Smooth muscle cell (in vitro differentiated cells): Measurements from ENCODE around the gene ZNF653. TPM values are rescaled to one million over a fixed set of nuclear protein-coding genes. Genes with fewer than 3 reads are reported as not detected.
A peak's percentile ranks its signal among the peaks of the same experiment; 100 is the strongest.

ENCODE experiments used
- DNase-seq: peaks from one replicate; lab custom pipeline; 2025; ENCODE audit not compliant: unreplicated experiment; lab: John Stamatoyannopoulos, UW
- H2AFZ ChIP-seq: fragments of 200-600 bp; sonication (generic); 2 replicates; pipeline ENCODE4 v1.6.0; 2016; ENCODE audit warnings: antibody characterized with exemption, low read depth, mild to moderate bottlenecking
- H3F3A ChIP-seq: fragments of 200-600 bp; sonication (generic); 2 replicates; pipeline ENCODE4 v1.6.0; 2017; ENCODE audit warnings: antibody characterized with exemption, low read depth
- H3K27ac ChIP-seq: fragments of 200-600 bp; sonication (generic); 2 replicates; pipeline ENCODE4 v1.5.1; 2016; ENCODE audit warnings: low read depth, mild to moderate bottlenecking
- H3K27me3 ChIP-seq: fragments of 200-600 bp; sonication (generic); 2 replicates; pipeline ENCODE4 v1.6.1; 2016; ENCODE audit warnings: low read depth, mild to moderate bottlenecking
- H3K36me3 ChIP-seq: fragments of 200-600 bp; sonication (generic); 2 replicates; pipeline ENCODE4 v1.5.1; 2016; ENCODE audit warnings: low read depth
- H3K4me1 ChIP-seq: fragments of 200-600 bp; sonication (generic); 2 replicates; pipeline ENCODE4 v1.5.1; 2016; ENCODE audit warnings: low read depth
- H3K4me2 ChIP-seq: fragments of 200-600 bp; sonication (generic); 2 replicates; pipeline ENCODE4 v1.6.0; 2016; ENCODE audit warnings: mild to moderate bottlenecking
- H3K4me3 ChIP-seq: fragments of 200-600 bp; sonication (generic); 2 replicates; pipeline ENCODE4 v1.5.1; 2016; ENCODE audit warnings: mild to moderate bottlenecking
- H3K79me2 ChIP-seq: fragments of 200-600 bp; sonication (generic); 2 replicates; pipeline ENCODE4 v1.6.0; 2016; ENCODE audit warnings: low read depth, mild to moderate bottlenecking
- H3K9ac ChIP-seq: fragments of 200-600 bp; sonication (generic); 2 replicates; pipeline ENCODE4 v1.6.0; 2016; ENCODE audit warnings: low read depth
- H3K9me3 ChIP-seq: fragments of 200-600 bp; sonication (generic); replicated peaks from 2 replicates; pipeline ENCODE4 v1.5.1; 2016; ENCODE audit warnings: low read depth
- H4K20me1 ChIP-seq: fragments of 200-600 bp; sonication (generic); 2 replicates; pipeline ENCODE4 v1.6.0; 2016; ENCODE audit warnings: low read depth
- CTCF ChIP-seq: fragments of 200-600 bp; sonication (generic); IDR thresholded peaks from 2 replicates; pipeline ENCODE4 v1.5.1; 2017; ENCODE audit warnings: borderline replicate concordance, mild to moderate bottlenecking, antibody characterized with exemption; ENCODE audit not compliant: insufficient read depth, poor library complexity, severe bottlenecking
- WGBS: methylation state at CpG from one replicate; pipeline ENCODE4 v1.1.7; 2016; ENCODE audit warnings: low lambda C conversion rate; 5-methylcytosine and 5-hydroxymethylcytosine counted together
- polyA plus RNA-seq: library from polyadenylated mRNA; unstranded; fragments of >200 nt; fragmentation: Nextera tagmentation; extraction: Ambion mirVana; gene quantifications from 2 replicates; pipeline ENCODE4 v1.2.1, GENCODE V29; 2016
- total RNA-seq: library from RNA; depleted of rRNA; stranded (reverse); fragments of >200 nt; gene quantifications from 2 replicates; pipeline ENCODE4 v1.2.3, GENCODE V29; 2014

The ZNF653 gene
- total and polyA plus RNA-seq, 2 experiments from 2014 or later: 2.9 to 5.5 TPM

- H3F3A ChIP-seq: no peaks in the 10 kb centered on the region
- H3K9me3 ChIP-seq: no peaks in the 10 kb centered on the region
- H3K27me3 ChIP-seq: no peaks in the 10 kb centered on the region
- no peak for TF ChIP-seq CTCF
- H3K4me1 ChIP-seq: peaks cover under 1% of the 10 kb centered on the region
- H3K27ac ChIP-seq: no peak overlapping the region
- 93% methylated on average over 20 of the region's 20 CpGs for WGBS
- no peak overlapping the region for H3K4me2 ChIP-seq
- no peak overlapping the region for H3K9ac ChIP-seq
- no peak for DNase-seq
- no peaks in the 10 kb centered on the region for H3K36me3 ChIP-seq
- no peak overlapping the region for H2AFZ ChIP-seq
- H3K79me2 ChIP-seq: peaks cover 15% of the 10 kb centered on the region
- H4K20me1 ChIP-seq: peaks cover 25% of the 10 kb centered on the region
- no peak overlapping the region for H3K4me3 ChIP-seq
These were observed 47.2 kb upstream of the ZNF653 start for GRCh38 chr19:11552666-11553372.

GRCh38 chr19:11551603-11552235, 46.1 kb upstream of the ZNF653 start:
- Histone ChIP-seq H4K20me1 (peaks cover 16% of the 10 kb centered on the region), H2AFZ (no peak overlapping the region), H3K4me3 (no peak overlapping the region), H3K27me3 (no peaks in the 10 kb centered on the region), H3F3A (no peaks in the 10 kb centered on the region), H3K9me3 (no peaks in the 10 kb centered on the region), H3K27ac (no peak overlapping the region), H3K9ac (no peak overlapping the region), H3K4me1 (no peaks in the 10 kb centered on the region), H3K4me2 (no peak overlapping the region), H3K79me2 (peaks cover 4% of the 10 kb centered on the region), H3K36me3 (no peaks in the 10 kb centered on the region)
- TF ChIP-seq CTCF: peak; percentile 39
- 84% methylated on average over 26 of the region's 26 CpGs for WGBS
- no peak for DNase-seq

GRCh38 chr19:11550265-11550664, 44.6 kb upstream of the ZNF653 start:
- WGBS: 97% methylated on average over 7 of the region's 8 CpGs
- Histone ChIP-seq H3K4me3 (no peak overlapping the region), H3K27ac (no peak overlapping the region), H3K36me3 (no peaks in the 10 kb centered on the region), H3K9ac (no peak overlapping the region), H2AFZ (no peak overlapping the region), H3K4me1 (no peaks in the 10 kb centered on the region), H3K27me3 (no peaks in the 10 kb centered on the region), H3K79me2 (no peaks in the 10 kb centered on the region), H3K4me2 (no peak overlapping the region), H4K20me1 (peaks cover 2% of the 10 kb centered on the region), H3K9me3 (no peaks in the 10 kb centered on the region), H3F3A (no peaks in the 10 kb centered on the region)
- DNase-seq: no peak
- TF ChIP-seq CTCF: no peak
